ENCODE results near the gene WRAP73.
"Not testable (repeated sequence)": the region's sequence is repeated elsewhere in the genome, so short reads cannot be mapped to it uniquely, and the experiment has no call there.

The WRAP73 gene

GRCh38 chr1:3594706-3595377, 55.1 kb downstream of the WRAP73 start:
- DNase-seq = no peak

GRCh38 chr1:3593745-3594144, 56.2 kb downstream of the WRAP73 start:
- DNase-seq = no peak

GRCh38 chr1:3593334-3593733, 56.6 kb downstream of the WRAP73 start:
- DNase-seq = no peak

DNA sequence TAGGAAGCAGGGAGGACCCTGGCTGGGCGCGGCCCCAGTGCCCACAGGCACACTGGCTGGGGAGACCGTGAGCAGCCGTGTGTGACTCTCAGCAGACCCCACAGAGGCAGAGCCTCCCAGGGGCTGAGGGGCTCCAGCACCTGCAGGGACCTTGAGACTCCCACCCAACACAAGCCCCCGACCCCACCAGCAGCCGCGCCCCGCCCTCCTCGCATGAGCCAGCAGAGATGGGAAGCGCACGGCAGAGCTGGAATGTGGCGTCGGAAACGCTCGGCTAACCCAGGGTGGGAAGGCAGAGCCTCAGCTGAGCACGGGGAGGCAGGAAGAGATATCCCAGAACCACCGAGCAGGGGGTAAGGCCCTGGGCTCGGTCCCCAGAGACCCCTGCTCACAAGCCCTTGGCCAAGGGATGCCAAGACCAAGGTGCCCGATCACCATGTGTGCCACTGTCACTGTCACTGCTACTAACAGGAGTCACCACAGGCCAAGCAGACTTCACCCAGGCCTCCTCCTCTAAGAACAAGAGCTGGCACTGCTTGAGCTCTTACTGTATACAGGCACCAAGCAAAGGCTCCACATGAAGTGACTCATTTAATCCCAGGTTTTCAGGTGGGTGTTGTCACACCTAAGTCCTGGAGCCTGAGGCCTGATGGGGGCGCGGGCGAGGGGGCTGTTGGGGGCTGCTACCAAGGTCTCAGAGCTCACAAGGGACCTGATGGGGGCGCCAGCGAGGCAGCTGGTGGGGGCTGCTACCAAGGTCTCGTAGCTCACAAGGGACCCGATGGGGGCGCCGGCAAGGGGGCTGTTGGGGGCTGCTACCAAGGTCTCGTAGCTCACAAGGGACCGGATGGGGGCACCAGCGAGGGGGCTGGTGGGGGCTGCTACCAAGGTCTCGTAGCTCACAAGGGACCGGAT, 58.7 kb downstream of the WRAP73 start:
- no peak for DNase-seq

DNA sequence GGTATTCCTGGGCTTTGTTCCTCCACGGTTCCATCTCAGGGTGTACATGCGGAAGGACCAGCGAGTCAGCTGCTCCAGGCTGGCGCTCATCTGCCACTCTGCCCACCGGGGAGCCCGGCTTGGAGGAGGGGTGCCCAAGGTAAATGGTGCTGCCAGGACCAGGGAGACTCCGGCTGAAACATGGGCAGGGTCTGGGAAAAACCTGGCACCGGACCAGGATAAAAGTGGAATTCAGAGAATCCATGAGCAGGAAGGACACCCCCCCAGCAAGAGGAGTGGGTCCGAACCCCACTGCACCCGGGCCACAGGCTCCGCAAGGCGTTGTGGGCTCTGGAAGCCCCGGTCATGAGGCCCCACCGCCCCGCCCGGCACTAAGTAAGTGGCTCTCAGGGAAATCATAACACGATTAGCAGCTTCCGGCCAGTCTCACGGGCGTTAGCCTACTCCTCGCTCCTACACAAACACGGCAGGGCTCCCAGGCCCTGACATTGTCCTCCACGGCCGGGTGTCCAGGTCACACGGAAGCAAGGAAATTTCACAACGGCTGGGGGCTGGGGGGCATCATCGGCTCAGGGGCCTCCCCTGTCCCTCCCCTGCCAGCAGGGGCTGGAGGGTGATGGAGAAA, 59.7 kb downstream of the WRAP73 start:
- no peak for DNase-seq

DNA sequence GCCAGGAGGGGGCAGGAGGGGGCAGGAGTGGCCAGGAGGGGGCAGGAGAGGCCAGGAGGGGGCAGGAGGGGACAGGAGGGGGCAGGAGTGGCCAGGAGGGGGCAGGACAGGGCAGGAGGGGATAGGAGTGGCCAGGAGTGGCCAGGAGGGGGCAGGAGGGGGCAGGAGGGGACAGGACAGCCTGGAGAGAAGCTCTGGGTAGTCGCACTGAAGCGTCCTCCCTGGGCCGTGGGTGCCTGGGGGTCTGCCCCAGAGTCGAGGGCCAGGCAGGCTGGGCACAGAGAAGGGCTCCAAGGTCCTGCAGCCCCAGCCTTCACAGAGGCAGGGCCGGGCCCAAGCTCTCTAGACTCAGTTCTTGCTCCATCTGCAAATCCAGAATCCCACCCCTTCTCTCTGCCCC, 61.5 kb downstream of the WRAP73 start:
- DNase-seq = no peak

GRCh38 chr1:3586986-3587759, 62.7 kb downstream of the WRAP73 start:
- no peak for DNase-seq

DNA sequence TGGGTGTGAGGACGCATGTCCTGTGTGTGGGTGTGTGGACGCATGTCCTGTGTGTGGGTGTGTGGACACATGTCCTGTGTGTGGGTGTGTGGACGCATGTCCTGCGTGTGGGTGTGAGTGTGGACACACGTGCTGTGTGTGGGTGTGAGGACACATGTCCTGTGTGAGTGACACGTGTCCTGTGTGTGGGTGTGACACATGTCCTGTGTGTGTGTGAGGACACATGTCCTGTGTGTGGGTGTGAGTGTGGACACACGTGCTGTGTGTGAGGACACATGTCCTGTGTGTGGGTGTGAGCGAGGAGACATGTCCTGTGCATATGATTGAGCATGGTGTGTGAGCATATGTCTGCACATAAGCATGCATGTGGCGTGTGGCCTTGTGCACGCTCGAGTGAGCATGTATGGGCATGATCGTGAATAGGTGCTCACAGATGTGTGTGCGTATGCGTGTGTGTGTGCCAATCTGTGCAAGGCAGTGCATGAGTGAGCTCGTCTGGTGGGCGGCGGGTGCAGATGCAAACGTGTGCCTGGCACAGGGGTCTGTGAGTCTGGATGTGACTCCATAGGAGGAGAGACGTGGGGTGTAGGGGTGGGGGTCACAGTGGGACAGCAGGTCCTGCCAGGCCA, 63.8 kb downstream of the WRAP73 start:
- DNase-seq = no peak

DNA sequence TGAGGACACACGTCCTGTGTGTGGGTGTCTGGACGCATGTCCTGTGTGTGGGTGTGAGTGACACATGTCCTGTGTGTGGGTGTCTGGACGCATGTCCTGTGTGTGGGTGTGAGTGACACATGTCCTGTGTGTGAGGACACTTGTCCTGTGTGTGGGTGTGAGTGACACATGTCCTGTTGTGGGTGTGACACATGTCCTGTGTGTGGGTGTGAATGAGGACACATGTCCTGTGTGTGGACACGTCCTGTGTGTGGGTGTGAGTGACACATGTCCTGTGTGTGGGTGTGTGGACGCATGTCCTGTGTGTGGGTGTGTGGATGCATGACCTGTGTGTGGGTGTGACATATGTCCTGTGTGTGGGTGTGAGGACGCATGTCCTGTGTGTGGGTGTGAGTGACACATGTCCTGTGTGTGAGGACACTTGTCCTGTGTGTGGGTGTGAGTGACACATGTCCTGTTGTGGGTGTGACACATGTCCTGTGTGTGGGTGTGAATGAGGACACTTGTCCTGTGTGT, 64.5 kb downstream of the WRAP73 start:
- DNase-seq = not testable (repeated sequence)

- DNase-seq = no peak
Observed at GRCh38 chr1:3584915-3585314, 65.0 kb downstream of the WRAP73 start.

- not testable (repeated sequence) for DNase-seq
Observed at GRCh38 chr1:3583751-3584150, 66.2 kb downstream of the WRAP73 start.

GRCh38 chr1:3581296-3582036, 68.4 kb downstream of the WRAP73 start:
- no peak for DNase-seq
